ENCODE results near the gene DIDO1.

DIDO1 gene

GRCh38 chr20:62900052-62900691 is 26.1 kb downstream of the DIDO1 start:
- Histone ChIP-seq H3K27ac (ENCODE audit: low read length) (no peak overlapping the region), H3K9ac (ENCODE audit: low read length) (no peak overlapping the region), H3K4me3 (ENCODE audit: low read length) (no peak overlapping the region), H3K4me1 (ENCODE audit: control insufficient read depth, low read depth, low read length) (peaks cover 22% of the 10 kb centered on the region), H3K9me3 (ENCODE audit: control insufficient read depth, low read depth, low read length) (no peaks in the 10 kb centered on the region), H3K36me3 (ENCODE audit: control insufficient read depth, low read depth, low read length) (peaks cover 52% of the 10 kb centered on the region), H3K27me3 (ENCODE audit: control insufficient read depth, insufficient read depth, low read length) (no peaks in the 10 kb centered on the region)

GRCh38 chr20:62899633-62900051 is 26.7 kb downstream of the DIDO1 start:
- peaks cover 49% of the 10 kb centered on the region for H3K36me3 ChIP-seq (ENCODE audit: control insufficient read depth, low read depth, low read length)
- peaks cover 22% of the 10 kb centered on the region for H3K4me1 ChIP-seq (ENCODE audit: control insufficient read depth, low read depth, low read length)
- H3K27ac ChIP-seq (ENCODE audit: low read length), result no peak overlapping the region
- no peaks in the 10 kb centered on the region for H3K9me3 ChIP-seq (ENCODE audit: control insufficient read depth, low read depth, low read length)
- no peak overlapping the region for H3K4me3 ChIP-seq (ENCODE audit: low read length)
- H3K9ac ChIP-seq (ENCODE audit: low read length), result no peak overlapping the region
- H3K27me3 ChIP-seq (ENCODE audit: control insufficient read depth, insufficient read depth, low read length), result no peaks in the 10 kb centered on the region

GRCh38 chr20:62898970-62899632 is 27.2 kb downstream of the DIDO1 start:
- Histone ChIP-seq H3K4me3 (ENCODE audit: low read length) (no peak overlapping the region), H3K9me3 (ENCODE audit: control insufficient read depth, low read depth, low read length) (no peaks in the 10 kb centered on the region), H3K27ac (ENCODE audit: low read length) (no peak overlapping the region), H3K4me1 (ENCODE audit: control insufficient read depth, low read depth, low read length) (peaks cover 22% of the 10 kb centered on the region), H3K36me3 (ENCODE audit: control insufficient read depth, low read depth, low read length) (peaks cover 50% of the 10 kb centered on the region), H3K27me3 (ENCODE audit: control insufficient read depth, insufficient read depth, low read length) (no peaks in the 10 kb centered on the region), H3K9ac (ENCODE audit: low read length) (no peak overlapping the region)

GRCh38 chr20:62898093-62898964 is 28.0 kb downstream of the DIDO1 start:
- no peak overlapping the region for H3K4me3 ChIP-seq (ENCODE audit: low read length)
- peaks cover 22% of the 10 kb centered on the region for H3K4me1 ChIP-seq (ENCODE audit: control insufficient read depth, low read depth, low read length)
- no peak overlapping the region for H3K27ac ChIP-seq (ENCODE audit: low read length)
- no peak overlapping the region for H3K9ac ChIP-seq (ENCODE audit: low read length)
- no peaks in the 10 kb centered on the region for H3K27me3 ChIP-seq (ENCODE audit: control insufficient read depth, insufficient read depth, low read length)
- no peaks in the 10 kb centered on the region for H3K9me3 ChIP-seq (ENCODE audit: control insufficient read depth, low read depth, low read length)
- peaks cover 50% of the 10 kb centered on the region for H3K36me3 ChIP-seq (ENCODE audit: control insufficient read depth, low read depth, low read length)

- H3K4me1 ChIP-seq (ENCODE audit: control insufficient read depth, low read depth, low read length), result peaks cover 22% of the 10 kb centered on the region
- H3K9me3 ChIP-seq (ENCODE audit: control insufficient read depth, low read depth, low read length), result no peaks in the 10 kb centered on the region
- no peak overlapping the region for H3K27ac ChIP-seq (ENCODE audit: low read length)
- H3K4me3 ChIP-seq (ENCODE audit: low read length), result no peak overlapping the region
- no peak overlapping the region for H3K9ac ChIP-seq (ENCODE audit: low read length)
- no peaks in the 10 kb centered on the region for H3K27me3 ChIP-seq (ENCODE audit: control insufficient read depth, insufficient read depth, low read length)
- H3K36me3 ChIP-seq (ENCODE audit: control insufficient read depth, low read depth, low read length), result peaks cover 50% of the 10 kb centered on the region
Observed at GRCh38 chr20:62897666-62898065, 28.6 kb downstream of the DIDO1 start.

GRCh38 chr20:62896526-62896925 is 29.8 kb downstream of the DIDO1 start:
- Histone ChIP-seq H3K4me3 (ENCODE audit: low read length) (no peak overlapping the region), H3K9me3 (ENCODE audit: control insufficient read depth, low read depth, low read length) (no peaks in the 10 kb centered on the region), H3K4me1 (ENCODE audit: control insufficient read depth, low read depth, low read length) (peaks cover 22% of the 10 kb centered on the region), H3K9ac (ENCODE audit: low read length) (no peak overlapping the region), H3K27ac (ENCODE audit: low read length) (no peak overlapping the region), H3K36me3 (ENCODE audit: control insufficient read depth, low read depth, low read length) (peaks cover 50% of the 10 kb centered on the region), H3K27me3 (ENCODE audit: control insufficient read depth, insufficient read depth, low read length) (no peaks in the 10 kb centered on the region)

GRCh38 chr20:62895539-62895938 is 30.8 kb downstream of the DIDO1 start:
- Histone ChIP-seq H3K4me1 (ENCODE audit: control insufficient read depth, low read depth, low read length) (peaks cover 17% of the 10 kb centered on the region), H3K27ac (ENCODE audit: low read length) (no peak overlapping the region), H3K9me3 (ENCODE audit: control insufficient read depth, low read depth, low read length) (no peaks in the 10 kb centered on the region), H3K4me3 (ENCODE audit: low read length) (no peak overlapping the region), H3K36me3 (ENCODE audit: control insufficient read depth, low read depth, low read length) (peaks cover 55% of the 10 kb centered on the region), H3K27me3 (ENCODE audit: control insufficient read depth, insufficient read depth, low read length) (no peaks in the 10 kb centered on the region), H3K9ac (ENCODE audit: low read length) (no peak overlapping the region)

GRCh38 chr20:62894261-62894660 is 32.0 kb downstream of the DIDO1 start:
- H3K4me3 ChIP-seq (ENCODE audit: low read length), result no peak overlapping the region
- H3K27ac ChIP-seq (ENCODE audit: low read length), result no peak overlapping the region
- peaks cover 5% of the 10 kb centered on the region for H3K4me1 ChIP-seq (ENCODE audit: control insufficient read depth, low read depth, low read length)
- H3K27me3 ChIP-seq (ENCODE audit: control insufficient read depth, insufficient read depth, low read length), result no peaks in the 10 kb centered on the region
- no peak overlapping the region for H3K9ac ChIP-seq (ENCODE audit: low read length)
- H3K9me3 ChIP-seq (ENCODE audit: control insufficient read depth, low read depth, low read length), result no peaks in the 10 kb centered on the region
- peaks cover 68% of the 10 kb centered on the region for H3K36me3 ChIP-seq (ENCODE audit: control insufficient read depth, low read depth, low read length)

- H3K36me3 ChIP-seq (ENCODE audit: control insufficient read depth, low read depth, low read length), result peaks cover 74% of the 10 kb centered on the region
- no peaks in the 10 kb centered on the region for H3K27me3 ChIP-seq (ENCODE audit: control insufficient read depth, insufficient read depth, low read length)
- no peak overlapping the region for H3K27ac ChIP-seq (ENCODE audit: low read length)
- H3K9me3 ChIP-seq (ENCODE audit: control insufficient read depth, low read depth, low read length), result no peaks in the 10 kb centered on the region
- no peak overlapping the region for H3K9ac ChIP-seq (ENCODE audit: low read length)
- no peak overlapping the region for H3K4me3 ChIP-seq (ENCODE audit: low read length)
- no peaks in the 10 kb centered on the region for H3K4me1 ChIP-seq (ENCODE audit: control insufficient read depth, low read depth, low read length)
Observed at GRCh38 chr20:62893700-62894099, 32.6 kb downstream of the DIDO1 start.

GRCh38 chr20:62892348-62893304 is 33.7 kb downstream of the DIDO1 start:
- Histone ChIP-seq H3K9me3 (ENCODE audit: control insufficient read depth, low read depth, low read length) (no peaks in the 10 kb centered on the region), H3K27ac (ENCODE audit: low read length) (no peak overlapping the region), H3K4me3 (ENCODE audit: low read length) (no peak overlapping the region), H3K4me1 (ENCODE audit: control insufficient read depth, low read depth, low read length) (no peaks in the 10 kb centered on the region), H3K27me3 (ENCODE audit: control insufficient read depth, insufficient read depth, low read length) (no peaks in the 10 kb centered on the region), H3K9ac (ENCODE audit: low read length) (no peak overlapping the region), H3K36me3 (ENCODE audit: control insufficient read depth, low read depth, low read length) (peaks cover 84% of the 10 kb centered on the region)

GRCh38 chr20:62891111-62891510 is 35.2 kb downstream of the DIDO1 start:
- Histone ChIP-seq H3K36me3 (ENCODE audit: control insufficient read depth, low read depth, low read length) (peaks cover 87% of the 10 kb centered on the region), H3K9ac (ENCODE audit: low read length) (no peak overlapping the region), H3K27me3 (ENCODE audit: control insufficient read depth, insufficient read depth, low read length) (no peaks in the 10 kb centered on the region), H3K4me1 (ENCODE audit: control insufficient read depth, low read depth, low read length) (no peaks in the 10 kb centered on the region), H3K4me3 (ENCODE audit: low read length) (no peak overlapping the region), H3K9me3 (ENCODE audit: control insufficient read depth, low read depth, low read length) (no peaks in the 10 kb centered on the region), H3K27ac (ENCODE audit: low read length) (no peak overlapping the region)

All from iPS-18a (cell line).